22Rv1 (cell line): ENCODE measurements around the gene HACD4.

ENCODE experiments used
- H3K27ac ChIP-seq: fragments of 450-650 bp; 2 replicates; pipeline ENCODE4 v1.5.1; 2017
- CTCF ChIP-seq: fragments of 450-650 bp; IDR thresholded peaks from 2 replicates; pipeline ENCODE4 v1.5.1; 2017; ENCODE audit warnings: mild to moderate bottlenecking
- ZFX ChIP-seq: fragments of 450-650 bp; IDR thresholded peaks from 2 replicates; pipeline ENCODE4 v1.6.1; 2017; ENCODE audit warnings: antibody characterized with exemption, borderline replicate concordance

HACD4 gene

GRCh38 chr9:20962536-20963225, 68.8 kb downstream of the HACD4 start:
- no peak overlapping the region for H3K27ac ChIP-seq
- no peak for TF ChIP-seq CTCF
- no peak for TF ChIP-seq ZFX

- TF ChIP-seq CTCF (no peak), ZFX (no peak)
Measured at GRCh38 chr9:20950707-20951106, 80.7 kb downstream of the HACD4 start.

More at GRCh38 chr9:20950707-20951106, 80.7 kb downstream of the HACD4 start:
- no peak overlapping the region for H3K27ac ChIP-seq
